HepG2 (cell line): Measurements from ENCODE around the gene CAST. TPM values are rescaled to one million over a fixed set of nuclear protein-coding genes. Genes with fewer than 3 reads are reported as not detected.

Source experiments
- BRCA1 ChIP-seq: sonication (generic); formaldehyde crosslinking; IDR thresholded peaks from 2 replicates; pipeline ENCODE4 v1.4.0; 2020; ENCODE audit warnings: missing genetic modification reagents
- DMAP1 ChIP-seq: IDR thresholded peaks from 2 replicates; pipeline ENCODE4 v1.6.1; 2016
- DPF2 ChIP-seq: sonication (generic); formaldehyde crosslinking; IDR thresholded peaks from 2 replicates; pipeline ENCODE4 v1.4.0; 2020; ENCODE audit warnings: mild to moderate bottlenecking, low read depth, missing genetic modification reagents, borderline replicate concordance
- KAT2B ChIP-seq: fragments of 150-350 bp; IDR thresholded peaks from 2 replicates; pipeline ENCODE4 v1.6.1; 2014; ENCODE audit warnings: low read depth, low read length, borderline replicate concordance
- KMT2B ChIP-seq: IDR thresholded peaks from 2 replicates; pipeline ENCODE4 v1.6.1; 2016; ENCODE audit warnings: missing genetic modification reagents, missing compliant biosample characterization
- MTERF4 ChIP-seq: sonication (generic); formaldehyde crosslinking; IDR thresholded peaks from 2 replicates; pipeline ENCODE4 v1.8.0; 2023; ENCODE audit warnings: mild to moderate bottlenecking, missing genetic modification reagents
- MTF2 ChIP-seq: sonication (generic); formaldehyde crosslinking; IDR thresholded peaks from 2 replicates; pipeline ENCODE4 v1.5.0; 2020; ENCODE audit warnings: missing genetic modification reagents, borderline replicate concordance
- NPAS2 ChIP-seq: sonication (generic); formaldehyde crosslinking; IDR thresholded peaks from 2 replicates; pipeline ENCODE4 v1.8.0; 2022; ENCODE audit warnings: mild to moderate bottlenecking, missing genetic modification reagents, borderline replicate concordance
- NR0B2 ChIP-seq: sonication (generic); formaldehyde crosslinking; IDR thresholded peaks from 2 replicates; pipeline ENCODE4 v1.4.0; 2020; ENCODE audit warnings: mild to moderate bottlenecking, missing genetic modification reagents
- SNAI1 ChIP-seq: sonication (generic); formaldehyde crosslinking; IDR thresholded peaks from 2 replicates; pipeline ENCODE4 v1.5.0; 2020; ENCODE audit warnings: mild to moderate bottlenecking, missing genetic modification reagents, borderline replicate concordance
- SP1 ChIP-seq, 2 experiments: fragments of 450-650 bp in 1 of 2; sonication (generic) in 1 of 2; formaldehyde crosslinking in 1 of 2; IDR thresholded peaks; 2 replicates each; pipeline versions ENCODE4 v1.4.0 to v1.6.1; 2016 to 2020; ENCODE audit warnings: missing genetic modification reagents in 1 of 2
- THAP8 ChIP-seq: sonication (generic); formaldehyde crosslinking; IDR thresholded peaks from 2 replicates; pipeline ENCODE4 v1.5.1; 2020; ENCODE audit warnings: missing genetic modification reagents, mild to moderate bottlenecking, borderline replicate concordance
- USF2 ChIP-seq, 2 experiments: sonication (generic) in 1 of 2; formaldehyde crosslinking in 1 of 2; IDR thresholded peaks; 2 replicates each; pipeline versions ENCODE4 v1.5.1 to v1.6.1; 2011 to 2020; ENCODE audit warnings: borderline replicate concordance in 1 of 2, low read depth in 1 of 2, low read length in 1 of 2, mild to moderate bottlenecking in 1 of 2, missing genetic modification reagents in 1 of 2, moderate library complexity in 1 of 2
- ZNF160 ChIP-seq: sonication (generic); formaldehyde crosslinking; IDR thresholded peaks from 2 replicates; pipeline ENCODE4 v1.8.0; 2022; ENCODE audit warnings: mild to moderate bottlenecking, inconsistent platforms, missing genetic modification reagents
- ZNF367 ChIP-seq: sonication (generic); formaldehyde crosslinking; IDR thresholded peaks from 2 replicates; pipeline ENCODE4 v1.4.0; 2020; ENCODE audit warnings: missing genetic modification reagents, borderline replicate concordance
- ZNF576 ChIP-seq: sonication (generic); formaldehyde crosslinking; IDR thresholded peaks from 2 replicates; pipeline ENCODE4 v1.4.0; 2020; ENCODE audit warnings: mild to moderate bottlenecking, missing genetic modification reagents
- ZNF792 ChIP-seq: IDR thresholded peaks from 2 replicates; pipeline ENCODE4 v1.6.1; 2016
- ZNF816 ChIP-seq: sonication (generic); formaldehyde crosslinking; IDR thresholded peaks from 2 replicates; pipeline ENCODE4 v1.8.0; 2022; ENCODE audit warnings: missing genetic modification reagents, mild to moderate bottlenecking, borderline replicate concordance
- polyA plus RNA-seq, 8 experiments: library from polyadenylated mRNA; depleted of rRNA in 3 of 8; stranded (reverse) in 7 of 8; unstranded in 1 of 8; fragments of >200 nt; fragmentation: Illumina TruSeq in 4 of 8; extraction: Trizol in 4 of 8; gene quantifications; 2 replicates each; pipeline versions ENCODE4 v1.2.1 to v1.2.3, GENCODE V29; 2011 to 2016; ENCODE audit warnings: low read depth in 4 of 8, missing spikeins in 1 of 8, mixed read lengths in 1 of 8; ENCODE audit not compliant: insufficient read depth in 1 of 8
- total RNA-seq, 5 experiments: library from RNA; depleted of rRNA; stranded (reverse); fragments of >200 nt; fragmentation: Illumina TruSeq; extraction: Trizol; gene quantifications; 2 replicates each; pipeline ENCODE4 v1.2.3, GENCODE V29; 2016; ENCODE audit warnings: low read depth in 1 of 5

CAST gene
- total and polyA plus RNA-seq, 2 of the 13 experiments (the other 11 are each of a cell fraction or from before 2014, with no cell fraction given): 42.1 to 67.6 TPM

GRCh38 chr5:96702503-96703383, 40.6 kb downstream of the CAST start (continued):
- TF ChIP-seq MTERF4 (CRISPR knock-in tag) (no peak), SP1 (IDR thresholded peaks at IDR 0.05) (no peak), SP1 (CRISPR knock-in tag; IDR thresholded peaks at IDR 0.05) (peak; percentile 42; the same call in 1 of the 2 replicates), ZNF576 (CRISPR knock-in tag) (peak; percentile 16; the same call in 1 of the 2 replicates), NR0B2 (0 out of 2 replicates have a peak, but pooled peaks have one; percentile 49), ZNF367 (CRISPR knock-in tag) (no peak), THAP8 (CRISPR knock-in tag) (no peak), ZNF792 (CRISPR knock-in tag) (no peak; the same call in 1 of the 2 replicates), DMAP1 (CRISPR knock-in tag) (no peak), KMT2B (no peak; the same call in 1 of the 2 replicates), USF2 (IDR thresholded peaks at IDR 0.05; ENCODE audit: low read depth, low read length) (peak; percentile 77), USF2 (CRISPR knock-in tag; IDR thresholded peaks at IDR 0.05; ENCODE audit: borderline replicate concordance) (peak; percentile 66; the same call in 1 of the 2 replicates), SNAI1 (peak; percentile 84; the same call in 1 of the 2 replicates), KAT2B (no peak), DPF2 (CRISPR knock-in tag) (no peak), BRCA1 (no peak), MTF2 (CRISPR knock-in tag) (no peak), ZNF816 (CRISPR knock-in tag) (peak; percentile 83; the same call in 1 of the 2 replicates), ZNF160 (CRISPR knock-in tag) (no peak), NPAS2 (CRISPR knock-in tag) (no peak)
